GM10248 (cell line): ENCODE measurements around the gene PASK.
"Not testable (repeated sequence)": the region's sequence is repeated elsewhere in the genome, so short reads cannot be mapped to it uniquely, and the experiment has no call there.

Experiments
- CTCF ChIA-PET: fragments of 300-600 bp; sonication (Branson Sonifier 250); formaldehyde crosslinking; extraction: SDS; loops from one replicate; lab custom pipeline; 2021; ENCODE audit warnings: antibody characterized with exemption; lab: Yijun Ruan, JAX
- POLR2A ChIA-PET: fragments of 350-650 bp; sonication (Branson Sonifier 250); formaldehyde crosslinking; extraction: SDS; loops from one replicate; lab custom pipeline; 2020; ENCODE audit warnings: antibody characterized with exemption; lab: Yijun Ruan, JAX
- DNase-seq: peaks from one replicate; pipeline ENCODE4 v3.0.0; 2012; ENCODE audit errors: extremely low spot score
- TF ChIP-seq, protein P1 (sequence below): IDR thresholded peaks from 2 replicates; pipeline ENCODE4 v1.5.1; 2012; ENCODE audit warnings: mild to moderate bottlenecking, low read depth; ENCODE audit errors: extremely low read depth, missing control alignments, control extremely low read depth

The PASK gene

DNA sequence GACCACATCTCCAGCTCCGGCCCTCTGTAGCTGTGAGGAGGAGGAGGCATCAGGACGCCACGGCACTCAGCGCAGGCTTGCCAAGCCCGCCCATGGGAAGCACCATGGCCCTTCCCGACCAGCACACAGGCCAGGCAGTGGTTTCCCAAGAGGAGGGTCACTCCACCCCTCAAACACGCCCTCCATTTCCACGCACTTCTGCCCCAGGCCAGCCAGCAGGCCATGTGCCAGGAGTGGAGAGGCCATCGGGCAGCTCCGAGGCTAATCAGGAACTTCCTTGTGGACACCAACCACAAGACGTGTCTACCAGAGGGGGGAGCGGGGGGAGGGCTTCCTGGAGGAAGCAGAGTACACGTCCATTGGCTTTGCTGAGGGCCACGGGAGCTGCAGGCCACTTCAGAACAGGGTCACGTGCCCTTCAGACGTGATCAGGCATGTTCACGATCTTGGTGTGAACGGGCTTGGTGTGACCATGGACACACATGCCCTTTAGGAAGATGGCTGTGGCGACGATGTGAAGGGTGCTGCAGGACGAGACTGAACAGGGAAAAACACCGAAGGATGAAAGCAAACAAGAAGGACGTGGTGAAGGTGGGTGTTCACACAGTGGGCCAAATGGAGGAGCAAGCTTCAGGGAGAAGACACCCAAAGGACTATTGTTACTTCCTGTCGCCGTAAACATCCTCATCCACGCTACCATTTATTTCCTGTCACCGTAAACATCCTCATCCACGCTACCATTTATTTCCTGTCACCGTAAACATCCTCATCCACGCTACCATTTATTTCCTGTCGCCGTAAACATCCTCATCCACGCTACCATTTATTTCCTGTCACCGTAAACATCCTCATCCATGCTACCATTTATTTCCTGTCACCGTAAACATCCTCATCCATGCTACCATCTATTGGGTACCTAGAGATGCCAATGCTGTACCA is 40.7 kb downstream of the PASK start:
- ChIA-PET CTCF (interaction anchor here (0.8 to 1.8 kb wide), 2 partner anchors 9 to 111 kb away, joined by 3 to 7 read pairs; no protein-coding TSS in a partner anchor), POLR2A (no interaction called here)
- no peak for DNase-seq
- TF ChIP-seq, protein P1, sequence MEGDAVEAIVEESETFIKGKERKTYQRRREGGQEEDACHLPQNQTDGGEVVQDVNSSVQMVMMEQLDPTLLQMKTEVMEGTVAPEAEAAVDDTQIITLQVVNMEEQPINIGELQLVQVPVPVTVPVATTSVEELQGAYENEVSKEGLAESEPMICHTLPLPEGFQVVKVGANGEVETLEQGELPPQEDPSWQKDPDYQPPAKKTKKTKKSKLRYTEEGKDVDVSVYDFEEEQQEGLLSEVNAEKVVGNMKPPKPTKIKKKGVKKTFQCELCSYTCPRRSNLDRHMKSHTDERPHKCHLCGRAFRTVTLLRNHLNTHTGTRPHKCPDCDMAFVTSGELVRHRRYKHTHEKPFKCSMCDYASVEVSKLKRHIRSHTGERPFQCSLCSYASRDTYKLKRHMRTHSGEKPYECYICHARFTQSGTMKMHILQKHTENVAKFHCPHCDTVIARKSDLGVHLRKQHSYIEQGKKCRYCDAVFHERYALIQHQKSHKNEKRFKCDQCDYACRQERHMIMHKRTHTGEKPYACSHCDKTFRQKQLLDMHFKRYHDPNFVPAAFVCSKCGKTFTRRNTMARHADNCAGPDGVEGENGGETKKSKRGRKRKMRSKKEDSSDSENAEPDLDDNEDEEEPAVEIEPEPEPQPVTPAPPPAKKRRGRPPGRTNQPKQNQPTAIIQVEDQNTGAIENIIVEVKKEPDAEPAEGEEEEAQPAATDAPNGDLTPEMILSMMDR, result no peak

DNA sequence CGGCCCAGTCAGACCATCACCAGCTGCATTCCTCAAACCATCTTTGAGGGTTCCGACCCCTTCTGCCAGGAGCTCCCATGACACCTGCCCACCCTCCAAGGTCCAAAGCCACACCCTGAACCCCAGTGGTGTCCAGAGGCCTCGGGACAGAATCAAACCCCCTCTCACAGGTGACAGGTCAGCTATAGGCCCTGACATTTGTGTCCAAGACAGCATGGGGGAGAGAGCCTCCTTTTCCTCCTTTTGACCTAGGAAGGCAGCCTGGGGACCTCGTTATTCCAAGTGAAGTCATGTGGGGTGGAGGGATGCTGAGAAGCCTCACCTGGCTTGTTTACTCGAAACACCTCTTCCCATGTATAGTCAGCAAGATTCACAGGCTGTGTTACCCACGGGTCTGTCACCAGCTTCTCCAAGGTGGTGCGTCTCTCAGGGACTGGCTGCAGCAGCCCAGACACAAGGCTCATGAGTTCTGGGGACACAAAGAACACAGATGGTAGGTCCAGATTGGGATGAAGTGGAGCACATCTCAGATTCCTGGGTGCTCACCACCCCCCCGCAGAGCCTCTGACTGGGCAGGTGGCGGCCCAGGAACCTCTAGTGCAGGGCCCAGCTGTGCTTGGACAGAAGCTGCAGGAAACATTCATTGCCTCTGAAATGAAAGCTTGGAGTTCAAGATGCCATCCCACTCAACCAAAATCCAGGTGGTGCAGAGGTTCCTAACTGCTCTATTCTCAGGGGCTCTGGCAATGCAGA is 42.1 kb downstream of the PASK start:
- ChIA-PET POLR2A (no interaction called here), CTCF (interaction anchor here (1.4 kb wide), 1 partner anchor 17 kb away, joined by 3 read pairs; no protein-coding TSS in a partner anchor)
- TF ChIP-seq, protein P1, result no peak
- DNase-seq, result no peak

DNA sequence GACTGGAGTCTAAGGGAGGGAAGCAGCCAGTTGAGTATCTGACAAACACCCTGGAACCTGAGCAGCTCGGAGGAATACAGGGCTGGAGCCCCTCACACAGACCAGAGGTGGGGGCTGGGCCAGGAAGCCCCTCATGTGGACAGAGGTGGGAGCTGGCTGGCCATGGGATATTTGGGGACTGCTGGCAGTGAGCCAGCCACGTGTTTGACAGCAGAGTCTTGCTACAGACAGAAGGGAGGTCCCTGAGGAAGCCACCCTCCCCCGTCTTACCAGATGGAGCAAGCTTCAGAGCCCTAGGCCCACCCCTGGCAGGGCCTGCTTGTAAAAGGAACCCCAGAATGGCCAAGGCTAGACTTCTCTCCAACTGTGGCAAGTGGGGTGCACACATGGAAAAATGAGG is 43.6 kb downstream of the PASK start:
- TF ChIP-seq, protein P1, result no peak
- ChIA-PET POLR2A (no interaction called here), CTCF (interaction anchor here (1.0 to 1.2 kb wide), 2 partner anchors 9 to 27 kb away, joined by 3 read pairs; no protein-coding TSS in a partner anchor)

DNA sequence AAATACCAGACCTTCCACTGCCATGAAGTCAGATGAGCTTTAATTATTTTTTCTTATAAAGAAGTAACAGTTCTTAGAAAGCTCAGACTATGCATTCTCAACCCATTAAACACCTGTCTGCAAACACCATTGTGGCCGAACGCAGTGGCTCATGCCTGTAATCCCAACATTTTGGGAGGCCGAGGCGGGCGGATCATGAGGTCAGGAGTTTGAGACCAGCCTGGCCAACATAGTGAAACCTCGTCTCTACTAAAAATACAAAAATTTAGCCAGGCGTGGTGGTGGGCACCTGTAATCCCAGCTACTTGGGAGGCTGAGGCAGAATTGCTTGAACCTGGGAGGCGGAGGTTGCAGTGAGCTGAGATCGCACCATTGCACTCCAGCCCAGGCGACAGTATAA is 44.7 kb downstream of the PASK start:
- POLR2A ChIA-PET, result interaction anchor here (0.7 kb wide), 1 partner anchor 30 kb away, joined by 3 read pairs; no protein-coding TSS in a partner anchor
- CTCF ChIA-PET, result interaction anchor here (1.0 to 1.2 kb wide), 2 partner anchors 26 to 37 kb away, joined by 3 read pairs; no protein-coding TSS in a partner anchor
- not testable (repeated sequence) for DNase-seq

More for the DNA sequence above, 43.6 kb downstream of the PASK start:
- DNase-seq, result no peak

DNA sequence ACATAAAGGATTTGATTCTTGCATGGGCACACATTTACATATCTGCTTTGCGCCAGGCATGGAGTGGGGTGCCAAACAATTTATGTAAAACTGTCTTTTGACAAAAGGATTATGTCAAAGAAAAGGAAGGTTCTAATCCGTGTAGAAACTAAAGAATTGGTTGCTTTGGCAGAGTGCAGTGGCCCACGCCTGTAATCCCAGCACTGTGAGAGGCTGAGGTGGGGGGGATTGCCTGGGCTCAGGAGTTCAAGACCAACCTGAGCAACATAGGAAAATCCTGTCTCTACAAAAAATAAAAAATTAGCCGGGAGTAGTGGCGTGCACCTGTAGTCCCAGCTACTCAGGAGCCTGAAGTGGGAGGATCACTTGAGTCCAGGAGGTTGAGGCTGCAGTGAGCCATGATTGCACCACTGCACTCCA is 46.1 kb downstream of the PASK start:
- no peak for DNase-seq
- ChIA-PET POLR2A (no interaction called here), CTCF (interaction anchor here (1.2 kb wide), 1 partner anchor 38 kb away, joined by 3 read pairs; no protein-coding TSS in a partner anchor)
- TF ChIP-seq, protein P1, result no peak

DNA sequence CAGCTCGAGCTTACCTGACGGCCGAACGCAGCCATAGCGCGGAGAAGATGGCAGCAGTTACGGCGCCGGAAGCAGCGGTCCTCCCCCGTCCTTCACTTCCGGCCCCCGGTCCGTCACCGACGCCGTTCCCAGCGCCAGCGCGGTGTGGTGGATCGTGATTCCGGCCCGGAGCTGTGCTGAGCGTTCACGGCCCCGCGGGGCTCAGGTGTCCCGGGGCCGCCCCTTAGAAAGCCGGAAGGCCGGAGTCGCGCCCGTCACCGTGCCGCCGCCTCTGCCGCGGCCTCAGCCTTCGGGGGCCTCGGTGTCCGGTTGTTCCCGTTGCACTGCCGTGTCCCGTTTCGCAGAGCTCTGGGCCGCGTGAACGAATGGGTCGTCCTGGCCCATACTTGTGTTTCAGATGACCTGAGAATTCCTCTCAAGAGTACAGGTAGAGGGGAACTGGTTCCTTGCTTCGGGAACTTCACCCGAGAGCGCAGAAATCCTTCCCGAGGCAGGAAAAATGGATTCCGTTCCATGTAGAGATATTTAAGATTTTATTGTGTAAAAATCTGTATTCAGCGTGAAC is 47.0 kb downstream of the PASK start, which contains the start of gene MTERF4:
Gene MTERF4 (minus strand): TSS at position 49 of the 565 bp plus-strand sequence. CDS start 14 bp downstream, at position 35.
- ChIA-PET POLR2A (interaction anchor here (0.6 to 2.2 kb wide), 3 partner anchors 14 to 43 kb away, joined by 3 to 8 read pairs (median 4); no protein-coding TSS in a partner anchor), CTCF (interaction anchor here (1.2 to 4.1 kb wide), 3 partner anchors 10 to 24 kb away, joined by 3 to 19 read pairs (median 5); no protein-coding TSS in a partner anchor)
- TF ChIP-seq, protein P1, result no peak
- peak; percentile 90 for DNase-seq
